CD14-positive monocyte (primary cell): ENCODE data around the gene TOR4A. TPM values are rescaled to one million over a fixed set of nuclear protein-coding genes. Genes with fewer than 3 reads are reported as not detected.

Experiments
- DNase-seq, 3 donors: peaks; one replicate each; pipeline ENCODE4 v3.0.0-alpha.2; 2011 to 2022
- H2AFZ ChIP-seq: 2 replicates; pipeline ENCODE4 v1.6.0; 2012; ENCODE audit warnings: mild to moderate bottlenecking, low read depth, low read length, inconsistent platforms; ENCODE audit not compliant: insufficient read depth, poor library complexity, severe bottlenecking
- H3K27ac ChIP-seq, 2 donors: 1 replicate in 1 of 2; 2 replicates in 1 of 2; pipeline ENCODE4 v1.5.1; 2012 to 2013; ENCODE audit warnings: low read length in 2 of 2, control low read depth in 1 of 2, inconsistent platforms in 1 of 2, low read depth in 1 of 2, mild to moderate bottlenecking in 1 of 2
- H3K27me3 ChIP-seq, 2 donors: one replicate each; pipeline versions ENCODE4 v1.6.0 to v1.6.1; 2011 to 2013; ENCODE audit warnings: low read length in 2 of 2; ENCODE audit not compliant: control insufficient read depth in 2 of 2, insufficient read depth in 2 of 2
- H3K36me3 ChIP-seq, 2 donors: replicated peaks in 1 of 2; 1 replicate in 1 of 2; 2 replicates in 1 of 2; pipeline versions ENCODE4 v1.5.1 to v1.6.1; 2012 to 2013; ENCODE audit warnings: low read length in 2 of 2, control low read depth in 1 of 2, inconsistent platforms in 1 of 2, mild to moderate bottlenecking in 1 of 2; ENCODE audit not compliant: insufficient read depth in 2 of 2, control insufficient read depth in 1 of 2
- H3K4me1 ChIP-seq, 2 donors: 1 replicate in 1 of 2; 2 replicates in 1 of 2; pipeline versions ENCODE4 v1.5.1 to v1.6.1; 2012 to 2013; ENCODE audit warnings: low read length in 2 of 2, control low read depth in 1 of 2, inconsistent platforms in 1 of 2, mild to moderate bottlenecking in 1 of 2, moderate library complexity in 1 of 2; ENCODE audit not compliant: insufficient read depth in 2 of 2, control insufficient read depth in 1 of 2
- H3K4me2 ChIP-seq: replicated peaks from 2 replicates; pipeline ENCODE3; 2012; ENCODE audit warnings: low read length, moderate library complexity, mild to moderate bottlenecking; ENCODE audit not compliant: poor library complexity, severe bottlenecking; ENCODE audit errors: extremely low read depth
- H3K4me3 ChIP-seq, 3 experiments: fragments of 200-600 bp in 1 of 3; sonication (generic) in 1 of 3; replicated peaks in 1 of 3; 1 replicate in 2 of 3; 2 replicates in 1 of 3; pipeline ENCODE4 v1.5.1; 2011 to 2013; ENCODE audit warnings: low read length in 3 of 3, mild to moderate bottlenecking in 3 of 3, control low read depth in 2 of 3, low read depth in 2 of 3, inconsistent platforms in 1 of 3, moderate library complexity in 1 of 3
- H3K79me2 ChIP-seq: 2 replicates; pipeline ENCODE4 v1.6.0; 2012; ENCODE audit warnings: mild to moderate bottlenecking, control low read depth, inconsistent platforms, low read length, moderate library complexity; ENCODE audit not compliant: insufficient read depth
- H3K9ac ChIP-seq: 2 replicates; pipeline ENCODE4 v1.6.0; 2017; ENCODE audit warnings: low read length, mild to moderate bottlenecking; ENCODE audit not compliant: insufficient read depth, poor library complexity, severe bottlenecking
- H3K9me3 ChIP-seq, 2 donors: replicated peaks in 1 of 2; 1 replicate in 1 of 2; 2 replicates in 1 of 2; pipeline versions ENCODE4 v1.5.1 to v1.6.1; 2012 to 2013; ENCODE audit warnings: low read length in 2 of 2, control low read depth in 1 of 2; ENCODE audit not compliant: control insufficient read depth in 1 of 2, insufficient read depth in 1 of 2
- H4K20me1 ChIP-seq: 2 replicates; pipeline ENCODE4 v1.6.0; 2012; ENCODE audit warnings: mild to moderate bottlenecking, low read length, control low read depth, moderate library complexity; ENCODE audit not compliant: insufficient read depth
- H3K27ac Mint-ChIP-seq, 7 donors: one replicate each; pipeline ENCODE4 v1.8.0; 2020; ENCODE audit warnings: mild to moderate bottlenecking in 7 of 7, mixed read lengths in 7 of 7, moderate library complexity in 6 of 7, inconsistent platforms in 2 of 7
- H3K27me3 Mint-ChIP-seq, 3 donors: one replicate each; pipeline ENCODE4 v1.8.0; 2021 to 2022; ENCODE audit warnings: low read depth in 3 of 3, mild to moderate bottlenecking in 3 of 3, mixed read lengths in 3 of 3, moderate library complexity in 3 of 3, inconsistent platforms in 1 of 3
- H3K36me3 Mint-ChIP-seq, 2 donors: one replicate each; pipeline ENCODE4 v1.8.0; 2020; ENCODE audit warnings: mixed read lengths in 2 of 2, inconsistent platforms in 1 of 2, mild to moderate bottlenecking in 1 of 2
- H3K4me1 Mint-ChIP-seq: one replicate; pipeline ENCODE4 v1.8.0; 2020; ENCODE audit warnings: mild to moderate bottlenecking, mixed read lengths
- H3K4me3 Mint-ChIP-seq, 2 donors: one replicate each; pipeline ENCODE4 v1.8.0; 2020; ENCODE audit warnings: mild to moderate bottlenecking in 2 of 2, mixed read lengths in 2 of 2, moderate library complexity in 1 of 2
- H3K9me3 Mint-ChIP-seq, 7 donors: one replicate each; pipeline ENCODE4 v1.8.0; 2020 to 2022; ENCODE audit warnings: mixed read lengths in 7 of 7, mild to moderate bottlenecking in 6 of 7, moderate library complexity in 6 of 7, inconsistent platforms in 2 of 7
- WGBS: methylation state at CpG from one replicate; pipeline ENCODE4 v1.1.5; 2013; ENCODE audit warnings: missing lambda C conversion rate; ENCODE audit not compliant: insufficient coverage; 5-methylcytosine and 5-hydroxymethylcytosine counted together
- intact Hi-C, 2 donors: fragments of 100-400 bp; cut with micrococcal nuclease; formaldehyde crosslinking; loops; one replicate each; pipeline versions ENCODE4 v1.15.0 to v1.15.1; 2023
- polyA plus RNA-seq, 3 donors: library from polyadenylated mRNA; depleted of rRNA in 1 of 3; unstranded in 2 of 3; stranded (reverse) in 1 of 3; fragments of 300-500 nt in 2 of 3; fragments of >200 nt in 1 of 3; fragmentation: Illumina TruSeq in 2 of 3; gene quantifications; 1 replicate in 2 of 3; 2 replicates in 1 of 3; pipeline ENCODE4 v1.2.3, GENCODE V29; 2012 to 2021
- TF ChIP-seq, protein P1 (sequence below): fragments of 200-600 bp; IDR thresholded peaks from one replicate; pipeline ENCODE4 v1.8.0; 2022; ENCODE audit warnings: antibody characterized with exemption, mild to moderate bottlenecking

The TOR4A gene
- polyA plus RNA-seq, 3 donors: 13.7 to 17.6 (median 15.4) TPM

DNA sequence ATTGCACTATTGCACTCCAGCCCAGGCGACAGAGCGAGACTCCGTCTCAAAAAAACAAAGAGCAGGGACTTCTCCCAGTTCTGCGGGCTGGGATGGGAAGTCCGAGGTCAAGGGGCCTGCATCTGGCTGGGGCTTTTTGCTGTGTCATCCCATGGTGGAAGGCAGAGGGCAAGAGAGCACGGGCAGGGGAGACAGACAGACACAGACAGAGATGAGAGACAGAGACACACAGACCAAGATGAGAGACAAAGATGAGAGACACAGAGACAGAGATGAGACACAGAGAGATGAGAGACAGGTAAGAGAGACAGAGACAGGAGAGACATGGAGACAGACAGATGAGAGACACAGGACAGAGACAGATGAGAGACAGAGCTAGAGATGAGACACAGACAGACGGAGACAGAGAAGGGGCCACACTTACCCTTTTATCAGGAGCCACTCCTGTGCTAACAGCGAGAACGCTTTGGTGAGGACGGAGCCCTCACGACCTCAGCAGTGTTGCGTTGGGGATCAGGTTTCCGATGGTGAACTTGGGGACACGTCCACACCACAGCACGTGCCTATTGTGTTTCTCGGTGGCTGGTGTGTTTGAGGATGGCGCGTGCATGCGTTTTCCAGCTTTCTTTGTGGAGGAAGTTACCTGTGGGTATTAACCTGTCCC lies 8.9 kb upstream of the TOR4A start:
- H3K27ac Mint-ChIP-seq: peak overlapping the region; percentile 2 to 84 (median 44)
- no peaks in the 10 kb centered on the region for H3K27me3 Mint-ChIP-seq
- Histone ChIP-seq H3K79me2 (peaks cover 5% of the 10 kb centered on the region), H3K36me3 (peaks cover 45 to 90% of the 10 kb centered on the region in 2 donors), H3K9ac (peak overlapping the region; percentile 4), H3K9me3 (no peaks in the 10 kb centered on the region), H3K4me3 (no peak overlapping the region), H3K27me3 (no peaks in the 10 kb centered on the region), H3K27ac (peak overlapping the region in 1 of 2 donors; percentile 51), H3K4me1 (peaks cover 23 to 28% of the 10 kb centered on the region in 2 donors), H2AFZ (no peak overlapping the region), H3K4me2 (peak overlapping the region; percentile 44), H4K20me1 (peaks cover 36% of the 10 kb centered on the region)
- H3K9me3 Mint-ChIP-seq: no peaks in the 10 kb centered on the region
- 48% methylated on average over 12 of the region's 19 CpGs for whole genome bisulfite sequencing
- H3K4me1 Mint-ChIP-seq: peaks cover 27% of the 10 kb centered on the region
- H3K36me3 Mint-ChIP-seq: peaks cover 40 to 86% of the 10 kb centered on the region in 2 donors
- TF ChIP-seq, protein P1, sequence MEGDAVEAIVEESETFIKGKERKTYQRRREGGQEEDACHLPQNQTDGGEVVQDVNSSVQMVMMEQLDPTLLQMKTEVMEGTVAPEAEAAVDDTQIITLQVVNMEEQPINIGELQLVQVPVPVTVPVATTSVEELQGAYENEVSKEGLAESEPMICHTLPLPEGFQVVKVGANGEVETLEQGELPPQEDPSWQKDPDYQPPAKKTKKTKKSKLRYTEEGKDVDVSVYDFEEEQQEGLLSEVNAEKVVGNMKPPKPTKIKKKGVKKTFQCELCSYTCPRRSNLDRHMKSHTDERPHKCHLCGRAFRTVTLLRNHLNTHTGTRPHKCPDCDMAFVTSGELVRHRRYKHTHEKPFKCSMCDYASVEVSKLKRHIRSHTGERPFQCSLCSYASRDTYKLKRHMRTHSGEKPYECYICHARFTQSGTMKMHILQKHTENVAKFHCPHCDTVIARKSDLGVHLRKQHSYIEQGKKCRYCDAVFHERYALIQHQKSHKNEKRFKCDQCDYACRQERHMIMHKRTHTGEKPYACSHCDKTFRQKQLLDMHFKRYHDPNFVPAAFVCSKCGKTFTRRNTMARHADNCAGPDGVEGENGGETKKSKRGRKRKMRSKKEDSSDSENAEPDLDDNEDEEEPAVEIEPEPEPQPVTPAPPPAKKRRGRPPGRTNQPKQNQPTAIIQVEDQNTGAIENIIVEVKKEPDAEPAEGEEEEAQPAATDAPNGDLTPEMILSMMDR: no peak
- DNase-seq: peak in 1 of 3 donors; percentile 44
- H3K4me3 Mint-ChIP-seq: peak overlapping the region in 1 of 2 donors; percentile 61
- intact Hi-C loops: no loop called here

DNA sequence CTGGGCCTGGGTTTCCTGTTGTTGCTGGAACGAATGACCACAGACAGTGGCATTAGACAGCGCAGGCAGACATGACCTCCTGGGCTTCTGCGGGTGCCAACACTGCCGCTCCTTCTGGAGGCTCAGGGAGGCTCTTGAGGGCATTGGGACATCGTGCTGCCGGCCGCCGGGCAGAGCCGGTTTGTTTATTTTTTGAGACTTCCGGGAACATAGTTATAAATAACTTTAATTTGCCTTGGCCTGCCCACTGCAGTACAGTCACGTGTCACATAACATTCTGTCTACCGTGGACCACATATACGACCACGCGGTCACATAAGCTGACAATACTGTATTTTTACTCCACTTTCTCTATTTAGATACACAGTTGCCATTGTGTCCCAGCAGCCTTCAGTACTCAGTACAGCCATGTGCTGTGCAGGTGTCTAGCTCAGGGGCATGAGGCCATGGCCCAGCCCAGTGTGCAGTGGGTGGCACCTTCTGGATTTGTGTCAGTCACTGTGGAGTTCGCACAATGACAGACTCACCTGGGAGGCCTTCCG lies 8.2 kb upstream of the TOR4A start:
- Histone ChIP-seq H3K4me3 (no peak overlapping the region), H3K4me2 (peak overlapping the region; percentile 44), H3K79me2 (peaks cover 5% of the 10 kb centered on the region), H3K9me3 (no peaks in the 10 kb centered on the region), H3K27ac (peak overlapping the region in 1 of 2 donors; percentile 51), H2AFZ (no peak overlapping the region), H3K4me1 (peaks cover 25 to 30% of the 10 kb centered on the region in 2 donors), H3K9ac (no peak overlapping the region), H3K27me3 (no peaks in the 10 kb centered on the region), H3K36me3 (peaks cover 38 to 90% of the 10 kb centered on the region in 2 donors), H4K20me1 (peaks cover 36% of the 10 kb centered on the region)
- Mint-ChIP-seq H3K27ac (peak overlapping the region in 3 of 7 donors; percentile 25 to 63 (median 32)), H3K9me3 (no peaks in the 10 kb centered on the region), H3K4me3 (no peak overlapping the region), H3K36me3 (peaks cover 34 to 85% of the 10 kb centered on the region in 2 donors), H3K27me3 (no peaks in the 10 kb centered on the region), H3K4me1 (peaks cover 31% of the 10 kb centered on the region)
- DNase-seq: no peak
- intact Hi-C loops: no loop called here
- WGBS: 90% methylated on average over 15 of the region's 17 CpGs
- TF ChIP-seq, protein P1: no peak
